GM21825 (cell line): ENCODE measurements around the gene ARHGEF10L.
"Not testable (repeated sequence)": the region's sequence is repeated elsewhere in the genome, so short reads cannot be mapped to it uniquely, and the experiment has no call there.

Experiments used
- ATAC-seq: cut with Tn5 transposase; IDR thresholded peaks from one replicate; pipeline ENCODE4 v1.9.1; 2021; ENCODE audit warnings: mild to moderate bottlenecking, moderate library complexity; ENCODE audit not compliant: unreplicated experiment

The ARHGEF10L gene

DNA sequence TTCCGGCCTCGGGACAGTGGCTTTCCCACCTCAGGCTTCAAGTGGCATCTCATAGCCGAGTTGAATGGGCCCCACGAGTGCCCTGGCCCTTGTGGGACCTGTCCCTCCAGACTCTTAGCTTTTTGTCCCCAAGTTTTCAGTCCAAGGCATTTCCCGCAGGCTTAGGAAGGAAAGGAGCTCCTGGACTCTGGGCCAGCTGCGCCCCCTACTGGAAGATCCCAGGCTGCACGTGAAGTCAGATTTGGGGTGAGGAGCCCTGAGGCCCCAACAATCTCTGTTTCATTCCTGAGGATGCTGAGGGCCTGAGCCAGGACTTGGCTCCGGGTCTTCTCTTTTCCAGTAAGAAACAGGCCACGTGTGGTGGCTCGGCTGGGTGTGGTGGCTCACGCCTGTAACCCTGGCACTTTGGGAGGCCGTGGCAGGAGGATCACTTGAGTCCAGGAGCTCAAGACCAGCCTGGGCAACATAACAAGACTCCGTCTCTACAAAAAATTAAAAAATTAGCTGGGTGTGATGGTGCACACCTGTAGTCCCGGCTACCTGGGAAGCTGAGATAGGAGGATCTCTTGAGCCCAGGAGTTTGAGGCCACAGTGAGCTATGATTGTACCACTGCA lies 67.4 kb downstream of the ARHGEF10L start:
- ATAC-seq = no peak

DNA sequence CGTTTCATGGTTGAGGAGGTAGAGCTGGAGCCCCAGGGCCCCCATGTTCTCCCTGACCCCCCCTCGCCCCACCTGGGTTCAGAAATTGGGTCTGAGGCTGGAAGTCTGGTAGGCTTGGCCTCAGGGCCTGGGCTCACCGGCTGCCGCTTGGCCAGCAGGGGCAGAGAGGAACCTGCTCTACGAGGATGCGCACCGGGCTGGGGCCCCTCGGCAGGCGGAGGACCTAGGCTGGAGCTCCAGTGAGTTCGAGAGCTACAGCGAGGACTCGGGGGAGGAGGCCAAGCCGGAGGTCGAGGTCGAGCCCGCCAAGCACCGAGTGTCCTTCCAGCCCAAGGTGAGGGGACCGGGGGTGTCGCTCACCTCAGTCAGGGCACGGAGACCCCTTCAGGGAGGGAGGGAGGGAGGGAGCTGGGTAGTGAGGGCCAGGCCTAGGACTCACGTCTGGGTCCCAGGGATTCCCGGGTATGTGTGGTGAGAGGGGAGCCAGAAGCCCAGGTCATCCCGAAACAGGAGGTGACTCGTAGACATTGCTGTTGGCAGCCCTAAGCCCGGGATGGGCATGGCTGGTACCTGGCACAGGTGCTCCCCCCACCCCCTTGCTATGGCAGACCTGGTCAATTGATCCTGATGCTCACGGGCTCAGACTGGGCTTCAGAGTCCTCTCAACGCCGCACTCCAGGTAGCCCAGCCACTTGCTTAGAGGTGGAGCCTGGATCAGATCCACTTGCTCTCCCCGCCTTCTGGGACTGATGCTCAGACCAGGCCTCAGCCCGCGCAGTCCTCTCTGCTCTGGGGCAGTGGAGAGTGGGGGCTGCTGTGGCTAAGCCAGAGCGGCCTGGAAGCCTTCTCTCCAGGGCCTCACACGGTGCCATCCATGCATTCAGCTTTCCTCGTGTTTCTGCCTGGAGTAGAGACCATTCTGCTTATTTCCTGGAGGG lies 68.4 kb downstream of the ARHGEF10L start:
- no peak for ATAC-seq

- no peak for ATAC-seq
Observed at GRCh38 chr1:17609529-17609928, 70.0 kb downstream of the ARHGEF10L start.

DNA sequence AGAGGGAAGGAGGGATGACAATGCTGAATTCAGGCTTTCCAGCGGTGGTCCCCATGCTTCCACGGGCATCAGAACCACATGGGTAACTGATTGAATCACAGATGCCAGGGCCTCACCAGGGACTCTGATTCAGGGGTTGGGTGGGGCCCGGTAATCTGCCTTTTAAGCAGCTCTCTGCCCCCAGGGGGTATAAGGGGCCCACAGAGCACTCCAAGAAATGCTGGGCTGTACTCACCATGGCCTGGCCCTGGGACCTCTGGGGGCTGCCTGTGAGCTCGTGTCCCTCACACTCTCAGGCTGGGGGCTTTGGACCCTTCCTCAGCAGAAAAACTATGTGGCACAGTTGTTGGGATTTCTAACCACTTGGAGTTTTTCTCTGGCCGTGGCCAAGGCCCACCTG lies 70.6 kb downstream of the ARHGEF10L start:
- ATAC-seq = no peak

DNA sequence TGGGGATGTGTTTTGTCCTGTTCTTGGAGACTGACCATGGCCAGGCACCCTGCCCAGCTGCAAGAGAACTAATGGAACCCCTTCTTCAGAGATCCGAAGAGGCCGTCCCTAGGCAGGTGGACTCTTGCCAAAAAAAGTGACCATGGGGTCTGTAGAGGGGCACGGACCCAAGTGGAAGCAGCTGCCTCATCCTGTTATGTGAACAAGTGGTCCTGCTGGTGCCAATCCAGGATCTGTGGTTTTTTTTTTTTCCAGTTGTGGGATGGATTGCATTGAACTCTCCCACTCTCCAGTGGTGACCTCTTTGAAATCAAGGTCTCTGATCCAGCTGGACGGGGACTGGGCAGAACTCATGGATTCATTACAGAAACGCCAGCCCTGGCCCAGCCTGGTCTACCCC lies 71.2 kb downstream of the ARHGEF10L start:
- ATAC-seq = no peak

GRCh38 chr1:17611991-17612390 lies 72.5 kb downstream of the ARHGEF10L start:
- ATAC-seq = no peak

GRCh38 chr1:17612831-17613230 lies 73.3 kb downstream of the ARHGEF10L start:
- no peak for ATAC-seq

DNA sequence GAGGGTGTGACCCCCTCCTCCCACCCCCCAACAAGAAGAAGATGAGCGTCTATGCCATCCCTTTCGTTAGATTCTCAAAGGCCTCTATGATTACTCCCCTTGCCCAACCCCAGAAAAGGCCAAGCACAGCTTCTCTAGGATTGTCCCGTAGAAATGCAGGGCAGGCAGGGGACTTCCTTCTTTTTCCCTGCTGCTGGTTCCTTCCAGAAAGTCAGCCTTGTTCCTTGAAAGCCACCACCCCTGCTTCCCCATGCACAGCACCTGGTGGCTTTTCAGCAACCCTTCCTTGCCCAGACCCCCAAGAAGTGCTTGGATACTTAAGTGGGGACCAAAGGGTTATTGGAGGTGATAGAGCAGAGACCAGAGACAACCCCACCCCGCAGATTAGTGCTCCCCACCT lies 75.1 kb downstream of the ARHGEF10L start:
- no peak for ATAC-seq

DNA sequence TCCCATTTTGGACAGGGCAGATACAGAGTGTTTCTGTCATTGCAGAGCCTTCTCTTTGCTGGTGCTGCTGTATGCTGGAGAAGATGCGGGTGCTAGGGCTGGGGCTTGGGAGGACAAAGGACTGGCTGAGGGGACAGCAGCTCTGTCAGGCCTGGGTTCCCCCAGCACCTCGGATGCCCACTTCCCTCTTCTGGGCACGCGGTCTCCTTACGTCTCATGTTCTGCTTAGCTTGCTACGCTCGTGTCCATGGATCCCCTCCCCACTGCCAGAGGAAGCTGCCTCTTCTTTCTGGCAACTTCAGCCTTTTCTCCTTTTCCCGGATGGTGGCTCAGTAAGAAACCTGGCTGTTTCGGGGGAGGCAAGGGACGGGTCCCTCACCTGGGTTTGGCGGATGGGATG lies 75.7 kb downstream of the ARHGEF10L start:
- no peak for ATAC-seq

DNA sequence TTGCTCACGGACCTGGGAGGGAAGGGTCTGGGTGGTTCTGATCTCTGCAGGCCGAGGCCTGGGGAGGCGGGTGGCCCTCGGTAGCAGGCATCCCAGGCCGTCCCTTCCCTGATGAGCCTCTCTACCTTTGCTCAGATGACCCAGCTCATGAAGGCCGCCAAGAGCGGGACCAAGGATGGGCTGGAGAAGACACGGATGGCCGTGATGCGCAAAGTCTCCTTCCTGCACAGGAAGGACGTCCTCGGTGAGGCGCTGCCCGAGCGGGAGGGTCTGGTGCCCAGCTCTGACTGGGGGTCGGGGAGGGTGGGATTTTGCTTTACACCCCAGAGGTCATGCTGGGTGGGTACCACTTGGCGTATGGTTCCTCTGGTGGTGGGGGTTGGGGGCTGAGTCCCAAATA lies 76.5 kb downstream of the ARHGEF10L start:
- no peak for ATAC-seq

DNA sequence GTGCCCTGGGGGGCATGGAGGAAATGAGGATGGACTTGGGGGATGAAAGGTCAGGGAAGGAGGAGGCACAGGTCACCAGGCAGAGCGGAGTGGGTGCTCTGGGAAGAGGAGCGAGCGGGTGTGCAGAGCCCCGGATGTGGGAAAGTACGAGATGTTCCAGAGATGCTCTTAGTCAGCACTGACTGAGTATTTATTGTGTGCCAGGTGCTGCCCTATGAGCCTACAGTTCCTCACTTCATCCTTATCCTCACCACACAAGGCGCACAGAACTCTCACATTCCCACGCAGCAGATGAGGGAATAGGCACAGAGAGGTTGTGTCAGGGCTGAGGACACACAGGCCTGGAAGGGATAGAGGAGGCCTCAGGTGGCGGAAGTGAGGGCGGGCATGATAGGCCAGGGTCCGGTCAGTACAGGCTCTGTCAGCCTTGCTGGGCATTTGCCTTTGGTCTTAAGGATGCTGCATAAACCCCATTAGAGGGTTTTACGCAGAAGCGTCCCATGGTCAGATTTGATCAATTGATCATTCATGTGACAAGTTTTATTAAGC lies 77.3 kb downstream of the ARHGEF10L start:
- ATAC-seq = no peak

GRCh38 chr1:17617787-17618557 lies 78.5 kb downstream of the ARHGEF10L start:
- no peak for ATAC-seq

DNA sequence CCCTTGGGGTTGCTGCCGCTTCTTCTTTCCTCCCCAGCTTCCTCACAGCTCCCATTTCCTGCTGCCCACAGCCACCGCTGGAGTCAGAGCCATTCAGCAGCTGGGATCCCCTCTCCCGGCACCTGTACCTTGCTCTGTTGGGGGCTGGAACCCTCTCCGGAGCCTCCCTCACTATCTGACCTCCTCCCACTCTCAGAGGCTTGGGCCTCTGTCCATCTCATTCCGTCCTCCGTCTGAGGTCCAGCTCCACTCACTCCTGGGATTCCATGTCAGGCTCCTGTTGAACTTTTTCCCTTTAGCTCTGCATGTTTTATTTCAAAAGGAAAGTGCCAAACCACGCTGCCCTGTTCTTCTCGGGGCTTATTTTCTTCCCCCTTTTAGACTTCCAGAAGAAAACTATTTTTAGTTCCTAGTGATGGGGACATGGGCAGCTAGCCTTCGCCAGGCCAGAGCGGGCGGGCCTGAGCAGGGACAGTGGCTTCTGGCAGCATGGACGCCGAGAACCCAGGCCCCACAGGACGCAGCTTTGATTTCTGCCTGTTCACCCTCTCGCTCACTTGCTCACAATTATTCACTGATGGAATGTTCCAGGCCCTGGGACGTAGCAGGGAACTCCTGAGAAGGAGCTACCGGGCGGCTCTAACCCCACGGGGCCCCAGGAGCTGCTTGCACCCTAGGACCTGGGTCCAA lies 79.2 kb downstream of the ARHGEF10L start:
- no peak for ATAC-seq

DNA sequence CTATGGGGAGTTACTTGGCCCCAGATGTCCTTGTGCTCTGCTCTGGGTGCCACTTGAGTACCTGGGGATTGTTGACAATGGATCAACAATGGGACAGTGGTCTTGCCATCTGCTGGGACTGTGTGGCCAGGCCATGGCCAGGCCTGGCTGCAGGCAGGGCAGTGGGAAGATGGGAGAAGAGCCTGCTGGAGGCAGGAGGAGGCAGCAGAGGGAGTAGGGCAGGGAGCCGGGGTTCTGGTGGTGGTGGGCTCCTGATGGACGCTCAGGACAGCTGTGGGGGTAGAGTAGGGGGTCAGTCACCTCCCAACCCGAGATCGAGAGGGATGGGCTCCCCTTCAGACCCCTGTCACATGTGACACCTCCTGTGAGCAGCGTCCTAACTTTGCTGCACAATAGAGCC lies 81.0 kb downstream of the ARHGEF10L start:
- ATAC-seq = no peak

GRCh38 chr1:17621691-17622090 lies 82.2 kb downstream of the ARHGEF10L start:
- no peak for ATAC-seq

DNA sequence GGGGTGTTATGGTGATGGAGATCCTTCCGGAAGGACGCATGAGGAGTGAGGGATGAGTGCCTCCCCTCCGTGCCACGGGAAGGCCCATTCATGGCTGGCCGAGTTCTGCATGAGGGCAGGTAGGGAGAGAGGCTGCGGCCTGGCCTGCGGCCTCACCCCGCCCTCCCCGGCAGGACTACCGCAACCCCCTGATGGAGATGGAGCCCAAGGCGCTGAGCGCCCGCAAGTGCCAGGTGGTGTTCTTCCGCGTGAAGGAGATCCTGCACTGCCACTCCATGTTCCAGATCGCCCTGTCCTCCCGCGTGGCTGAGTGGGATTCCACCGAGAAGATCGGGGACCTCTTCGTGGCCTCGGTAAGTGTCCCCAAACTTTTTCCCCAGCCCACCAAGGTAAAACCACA lies 83.3 kb downstream of the ARHGEF10L start:
- ATAC-seq = no peak

DNA sequence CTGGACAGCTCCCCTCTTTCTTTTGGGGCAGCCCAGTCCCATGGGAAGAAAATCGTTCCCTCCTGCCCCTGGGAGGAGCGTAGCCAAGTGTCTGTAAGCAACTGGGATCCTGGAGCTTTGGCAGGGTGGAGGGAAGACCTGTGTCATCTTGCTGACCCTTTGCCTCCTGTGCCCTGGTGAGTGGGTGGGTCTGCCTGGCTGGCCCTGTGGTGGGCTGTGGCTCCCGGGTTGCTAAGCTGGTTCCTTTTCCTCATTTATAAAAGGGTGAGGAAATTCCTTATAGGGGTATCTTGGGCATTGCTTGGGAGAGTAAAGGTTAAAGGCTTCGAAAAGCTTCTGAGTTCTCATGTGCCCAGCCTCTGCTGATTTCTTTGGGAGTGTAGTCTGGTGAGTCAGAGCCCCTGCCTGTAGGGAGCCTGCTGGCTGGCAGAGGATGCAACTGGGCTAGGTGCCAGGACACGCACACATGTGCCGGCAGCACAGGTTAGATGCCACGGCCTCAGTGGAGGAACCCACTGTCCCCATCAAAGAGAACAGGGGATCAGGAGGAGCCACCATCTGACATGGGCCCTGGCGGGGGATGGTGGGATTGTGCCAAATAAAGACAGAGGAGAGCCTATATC lies 85.2 kb downstream of the ARHGEF10L start:
- no peak for ATAC-seq

DNA sequence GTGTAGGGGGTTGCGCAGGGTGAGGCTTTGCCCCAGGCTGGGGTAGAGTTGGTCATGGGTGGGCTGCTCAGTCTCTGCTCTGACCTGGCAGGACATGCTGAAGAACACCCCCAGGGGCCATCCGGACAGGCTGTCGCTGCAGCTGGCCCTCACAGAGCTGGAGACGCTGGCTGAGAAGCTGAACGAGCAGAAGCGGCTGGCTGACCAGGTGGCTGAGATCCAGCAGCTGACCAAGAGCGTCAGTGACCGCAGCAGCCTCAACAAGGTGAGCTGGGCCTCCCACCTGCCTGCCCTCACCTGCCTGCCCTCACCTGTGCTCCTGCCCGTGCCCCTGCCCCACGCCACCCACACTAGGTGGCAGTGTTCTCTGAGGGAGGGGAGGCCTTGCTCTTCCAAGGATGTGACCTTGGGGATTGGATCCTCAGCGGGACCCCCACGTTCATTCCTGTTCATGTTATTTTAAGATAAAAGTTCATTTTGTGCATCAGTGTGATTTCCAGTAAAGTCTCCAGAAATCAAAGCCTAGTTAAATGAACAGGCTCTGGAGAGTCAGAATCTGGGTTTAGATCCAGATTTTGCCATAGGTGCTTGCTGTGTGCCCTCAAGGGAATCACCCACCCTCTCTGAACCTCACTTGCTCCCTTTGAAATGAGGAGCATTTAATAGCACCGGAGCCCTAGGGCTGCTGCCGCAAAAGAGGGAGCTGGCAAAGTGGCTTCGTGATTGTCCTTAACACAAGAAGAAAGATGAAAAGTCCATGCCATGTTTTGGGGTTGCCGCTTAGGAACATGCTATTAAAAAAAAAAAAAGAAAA lies 87.9 kb downstream of the ARHGEF10L start:
- ATAC-seq = no peak

DNA sequence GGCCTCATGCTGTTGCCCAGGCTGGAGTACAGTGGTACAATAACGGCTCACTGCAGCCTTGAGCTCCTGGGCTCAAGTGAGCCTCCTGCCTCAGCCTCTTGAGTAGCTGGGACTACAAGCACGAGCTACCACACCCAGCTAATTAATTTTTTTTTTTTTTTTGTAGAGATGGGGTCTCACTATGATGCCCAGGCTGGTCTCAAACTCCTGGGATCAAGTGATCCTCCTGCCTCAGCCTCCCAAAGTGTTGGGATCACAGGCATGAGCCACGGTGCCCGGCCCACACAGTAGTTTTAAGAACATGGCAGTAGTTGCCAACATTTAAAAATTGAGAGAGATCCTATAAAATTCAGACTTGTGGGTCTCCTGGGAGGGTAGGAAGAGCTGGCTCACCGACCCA lies 89.5 kb downstream of the ARHGEF10L start:
- not testable (repeated sequence) for ATAC-seq
